H9 (cell line): ENCODE measurements around the gene DMD. TPM values are rescaled to one million over a fixed set of nuclear protein-coding genes. Genes with fewer than 3 reads are reported as not detected.

Experiments
- DNase-seq: peaks from one replicate; pipeline ENCODE4 v3.0.0-alpha.2; 2017
- H2AFZ ChIP-seq: one replicate; pipeline ENCODE4 v1.6.1; 2013; ENCODE audit warnings: mild to moderate bottlenecking, low read length, control low read depth, moderate library complexity
- H2AK5ac ChIP-seq: 2 replicates; pipeline ENCODE4 v1.6.1; 2013; ENCODE audit warnings: low read length, control low read depth, mixed read lengths; ENCODE audit not compliant: insufficient read length
- H2BK120ac ChIP-seq: one replicate; pipeline ENCODE4 v1.6.1; 2013; ENCODE audit warnings: low read depth, mild to moderate bottlenecking, low read length, control low read depth, inconsistent platforms; ENCODE audit not compliant: poor library complexity, severe bottlenecking
- H2BK12ac ChIP-seq: 2 replicates; pipeline ENCODE4 v1.6.1; 2013; ENCODE audit warnings: low read length, control low read depth, mixed read lengths, low read depth; ENCODE audit not compliant: insufficient read length
- H2BK15ac ChIP-seq: 2 replicates; pipeline ENCODE4 v1.6.1; 2013; ENCODE audit warnings: low read depth, low read length, control low read depth
- H2BK20ac ChIP-seq: one replicate; pipeline ENCODE4 v1.6.1; 2013; ENCODE audit warnings: low read depth, mild to moderate bottlenecking, low read length, control low read depth, inconsistent platforms; ENCODE audit not compliant: poor library complexity, severe bottlenecking
- H2BK5ac ChIP-seq: 2 replicates; pipeline ENCODE4 v1.6.1; 2013; ENCODE audit warnings: low read length, control low read depth, mixed read lengths; ENCODE audit not compliant: insufficient read length
- H3K14ac ChIP-seq: 2 replicates; pipeline ENCODE4 v1.6.1; 2013; ENCODE audit warnings: low read length, control low read depth; ENCODE audit not compliant: insufficient read depth
- H3K18ac ChIP-seq: 2 replicates; pipeline ENCODE4 v1.6.1; 2013; ENCODE audit warnings: low read depth, mild to moderate bottlenecking, mixed read lengths, low read length, control low read depth; ENCODE audit not compliant: insufficient read length
- H3K23ac ChIP-seq: 2 replicates; pipeline ENCODE4 v1.6.1; 2013; ENCODE audit warnings: low read length, control low read depth, mixed read lengths, low read depth; ENCODE audit not compliant: insufficient read length
- H3K23me2 ChIP-seq: 2 replicates; pipeline ENCODE4 v1.6.1; 2013; ENCODE audit warnings: low read depth, mild to moderate bottlenecking, mixed read lengths, low read length, control low read depth; ENCODE audit not compliant: insufficient read length, poor library complexity, severe bottlenecking
- H3K27ac ChIP-seq: 2 replicates; pipeline ENCODE4 v1.5.1; 2013; ENCODE audit warnings: low read length, control low read depth, mixed read lengths, low read depth; ENCODE audit not compliant: insufficient read length
- H3K27me3 ChIP-seq: 2 replicates; pipeline ENCODE4 v1.6.1; 2013; ENCODE audit warnings: low read length, control low read depth, inconsistent platforms; ENCODE audit not compliant: insufficient read depth
- H3K4ac ChIP-seq: 2 replicates; pipeline ENCODE4 v1.6.1; 2013; ENCODE audit warnings: low read depth, mild to moderate bottlenecking, control low read depth, inconsistent platforms, low read length, moderate library complexity
- H3K4me1 ChIP-seq: 2 replicates; pipeline ENCODE4 v1.6.1; 2013; ENCODE audit warnings: low read length, control low read depth, inconsistent platforms; ENCODE audit not compliant: insufficient read depth
- H3K4me2 ChIP-seq: 2 replicates; pipeline ENCODE4 v1.6.1; 2013; ENCODE audit warnings: low read length, control low read depth, mixed read lengths; ENCODE audit not compliant: insufficient read length, insufficient read depth
- H3K56ac ChIP-seq: 2 replicates; pipeline ENCODE4 v1.6.1; 2013; ENCODE audit warnings: low read depth, mild to moderate bottlenecking, mixed read lengths, low read length, control low read depth; ENCODE audit not compliant: insufficient read length
- H3K79me1 ChIP-seq: 2 replicates; pipeline ENCODE4 v1.6.1; 2013; ENCODE audit warnings: low read depth, mild to moderate bottlenecking, moderate library complexity, low read length, control low read depth, inconsistent platforms; ENCODE audit not compliant: insufficient read depth, poor library complexity, severe bottlenecking
- H3K79me2 ChIP-seq: 2 replicates; pipeline ENCODE4 v1.6.1; 2013; ENCODE audit warnings: low read length, control low read depth, inconsistent platforms; ENCODE audit not compliant: insufficient read depth
- H3K9ac ChIP-seq: 2 replicates; pipeline ENCODE4 v1.6.1; 2013; ENCODE audit warnings: low read length, control low read depth, mixed read lengths; ENCODE audit not compliant: insufficient read length; ENCODE audit errors: extremely low read depth
- H3K9me3 ChIP-seq: one replicate; pipeline ENCODE4 v1.6.1; 2013; ENCODE audit warnings: low read depth, low read length, inconsistent platforms; ENCODE audit not compliant: control insufficient read depth
- H3T11ph ChIP-seq: one replicate; pipeline ENCODE4 v1.6.1; 2013; ENCODE audit warnings: mild to moderate bottlenecking, low read length, control low read depth, inconsistent platforms
- H4K20me1 ChIP-seq: one replicate; pipeline ENCODE4 v1.6.1; 2013; ENCODE audit not compliant: control insufficient read depth, insufficient read length, insufficient read depth
- H4K5ac ChIP-seq: 2 replicates; pipeline ENCODE4 v1.6.1; 2013; ENCODE audit warnings: low read depth, mild to moderate bottlenecking, mixed read lengths, low read length, control low read depth; ENCODE audit not compliant: insufficient read length
- H4K8ac ChIP-seq: replicated peaks from 2 replicates; pipeline ENCODE4 v1.6.1; 2013; ENCODE audit warnings: low read length, control low read depth, mixed read lengths, low read depth; ENCODE audit not compliant: insufficient read length
- H4K91ac ChIP-seq: 2 replicates; pipeline ENCODE4 v1.6.1; 2013; ENCODE audit warnings: low read depth, mild to moderate bottlenecking, moderate library complexity, mixed read lengths, low read length, control low read depth; ENCODE audit not compliant: insufficient read length
- H3K27ac Mint-ChIP-seq, 3 experiments: 2 replicates in 2 of 3; 3 replicates in 1 of 3; pipeline ENCODE4 v1.8.0; 2020 to 2021; ENCODE audit warnings: mixed read lengths in 3 of 3, mild to moderate bottlenecking in 1 of 3, moderate library complexity in 1 of 3
- H3K27me3 Mint-ChIP-seq: 2 replicates; pipeline ENCODE4 v1.8.0; 2021; ENCODE audit warnings: low read depth, mild to moderate bottlenecking, moderate library complexity, mixed read lengths
- H3K36me3 Mint-ChIP-seq, 3 experiments: 2 replicates in 2 of 3; 3 replicates in 1 of 3; pipeline ENCODE4 v1.8.0; 2020 to 2021; ENCODE audit warnings: low read depth in 3 of 3, mixed read lengths in 3 of 3; ENCODE audit not compliant: insufficient read depth in 1 of 3
- H3K4me1 Mint-ChIP-seq, 2 experiments: 2 replicates each; pipeline ENCODE4 v1.8.0; 2020; ENCODE audit warnings: mixed read lengths in 2 of 2
- H3K4me3 Mint-ChIP-seq, 2 experiments: 2 replicates in 1 of 2; 3 replicates in 1 of 2; pipeline ENCODE4 v1.8.0; 2020 to 2021; ENCODE audit warnings: mild to moderate bottlenecking in 2 of 2, mixed read lengths in 2 of 2, moderate library complexity in 1 of 2
- H3K9me3 Mint-ChIP-seq, 2 experiments: 2 replicates in 1 of 2; 3 replicates in 1 of 2; pipeline ENCODE4 v1.8.0; 2020; ENCODE audit warnings: mild to moderate bottlenecking in 2 of 2, mixed read lengths in 2 of 2, moderate library complexity in 1 of 2
- CTCF ChIP-seq: fragments of 200-600 bp; sonication (generic); conservative IDR thresholded peaks from 3 replicates; pipeline ENCODE4 v1.8.0; 2021; ENCODE audit warnings: antibody characterized with exemption, mild to moderate bottlenecking
- WGBS: extraction: QIAGEN DNeasy Blood & Tissue Kit; methylation state at CpG from one replicate; pipeline ENCODE4 v1.1.7; 2013; ENCODE audit warnings: missing lambda C conversion rate, low lambda C conversion rate, mixed read lengths; ENCODE audit not compliant: insufficient read length; ENCODE audit errors: extremely low coverage; 5-methylcytosine and 5-hydroxymethylcytosine counted together
- total RNA-seq: library from RNA; stranded (reverse); gene quantifications from 2 replicates; pipeline ENCODE4 v1.2.1, GENCODE V29; 2021

DMD gene
- total RNA-seq, 1 experiment from 2014 or later: 3.8 TPM

GRCh38 chrX:32087663-32088062, 1123.7 kb downstream of the DMD start:
- Histone ChIP-seq H3K27me3 (no peaks in the 10 kb centered on the region), H3T11ph (no peak overlapping the region), H4K8ac (no peak overlapping the region), H3K14ac (no peak overlapping the region), H3K4me1 (no peaks in the 10 kb centered on the region), H3K23ac (no peak overlapping the region), H3K79me2 (no peaks in the 10 kb centered on the region), H2BK5ac (no peak overlapping the region), H4K5ac (no peak overlapping the region), H3K18ac (no peak overlapping the region), H2BK12ac (no peak overlapping the region), H2AK5ac (no peak overlapping the region), H3K79me1 (no peaks in the 10 kb centered on the region), H2AFZ (no peak overlapping the region), H3K23me2 (no peaks in the 10 kb centered on the region), H2BK120ac (no peak overlapping the region), H3K4ac (no peak overlapping the region), H2BK20ac (no peak overlapping the region), H3K27ac (no peak overlapping the region), H3K9me3 (no peaks in the 10 kb centered on the region), H4K91ac (no peak overlapping the region), H3K56ac (no peak overlapping the region), H4K20me1 (no peaks in the 10 kb centered on the region), H2BK15ac (no peak overlapping the region), H3K9ac (no peak overlapping the region), H3K4me2 (no peak overlapping the region)
- H3K27me3 Mint-ChIP-seq: no peaks in the 10 kb centered on the region; the same call in 1 of the 2 replicates
- no peaks in the 10 kb centered on the region; a peak in 1 of 7 replicates for H3K36me3 Mint-ChIP-seq
- H3K9me3 Mint-ChIP-seq: peaks cover 42 to 52% of the 10 kb centered on the region in 2 experiments
- H3K4me1 Mint-ChIP-seq: no peaks in the 10 kb centered on the region
- no peak for DNase-seq
- H3K4me3 Mint-ChIP-seq: no peak overlapping the region
- H3K27ac Mint-ChIP-seq: no peak overlapping the region
- WGBS: no CpG with 5 or more reads among the region's 4 CpGs
- TF ChIP-seq CTCF: no peak
